Stimulated activated CD4-positive, alpha-beta T cell treated with anti-CD3 and anti-CD28 coated beads, Interleukin-2, amount 100 ng/mL, for 24 hours (primary cell): ENCODE results near the gene PRR7.

Source experiments
- DNase-seq, 2 donors: peaks; one replicate each; pipeline ENCODE4 v3.0.0-alpha.2; 2020

Gene PRR7

GRCh38 chr5:177425196-177425800, 21.3 kb upstream of the PRR7 start:
- DNase-seq = no peak

DNA sequence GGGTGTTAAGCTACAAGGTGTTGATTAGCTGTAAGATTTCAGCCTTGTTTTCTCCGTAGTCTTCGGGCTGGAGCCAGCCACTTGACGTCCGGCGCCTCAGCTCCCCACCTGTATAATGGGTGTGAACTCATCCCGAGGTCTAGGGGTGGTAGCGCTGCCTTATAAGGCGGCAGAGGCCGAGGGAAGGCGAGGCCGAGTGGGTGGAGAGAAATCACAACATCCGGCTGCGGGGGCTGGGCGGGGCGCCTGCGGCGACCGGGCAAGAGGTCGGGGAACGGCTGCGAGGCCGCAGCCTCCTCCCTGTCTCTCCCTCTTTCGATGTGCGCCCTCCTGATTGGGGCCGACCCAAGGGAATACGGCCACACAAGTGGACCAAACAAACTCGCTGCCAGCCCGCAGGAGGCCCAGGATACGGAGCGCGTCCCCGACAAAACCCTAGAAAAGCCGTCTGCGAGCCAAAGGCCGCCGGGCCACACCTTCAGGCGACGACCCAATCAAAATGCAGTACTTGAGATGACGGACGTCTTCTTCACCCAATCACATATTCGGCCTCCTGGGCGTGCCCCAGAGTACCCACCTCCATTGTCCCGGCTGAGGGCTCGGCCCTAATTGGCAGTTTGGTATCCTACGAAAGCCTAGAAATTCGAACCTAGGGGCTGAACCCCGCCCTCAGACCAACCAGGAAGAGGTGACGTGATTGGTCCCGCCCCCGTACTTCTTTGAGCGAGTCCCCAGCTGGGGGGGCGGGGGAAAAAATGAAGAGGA, 20.6 kb upstream of the PRR7 start:
- DNase-seq = peak; percentile 99 to 100

DNA sequence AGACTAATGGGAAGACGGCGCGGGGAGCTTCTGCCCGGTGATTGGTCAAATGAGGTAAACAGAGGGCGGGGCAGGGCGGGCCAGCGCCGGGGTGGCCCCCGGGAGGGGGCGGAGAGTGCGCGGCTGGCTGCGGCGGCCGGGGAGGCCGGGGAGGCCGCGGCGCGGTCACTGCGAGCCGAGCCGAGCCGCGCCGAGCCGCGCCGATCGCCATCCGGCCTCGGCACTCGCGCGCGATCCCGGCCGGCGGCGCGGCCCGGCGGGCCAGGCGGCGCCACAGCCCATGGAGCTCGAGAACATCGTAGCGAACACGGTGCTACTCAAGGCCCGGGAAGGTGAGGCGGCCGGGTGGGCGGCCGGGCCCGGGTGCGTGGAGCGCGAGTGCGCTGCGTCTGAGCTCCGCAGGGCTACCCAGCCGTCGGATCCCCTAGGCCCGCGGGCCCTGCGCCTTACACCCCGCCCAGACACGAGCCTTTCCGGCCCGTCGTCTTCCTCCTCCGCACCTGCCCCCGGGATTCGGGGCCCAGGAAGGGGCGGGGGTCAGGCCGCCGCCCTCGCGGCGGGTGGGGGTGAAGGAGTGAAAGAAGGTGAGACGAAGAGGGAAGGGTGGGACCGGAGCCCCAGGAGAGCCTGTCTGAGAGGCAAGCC, 19.9 kb upstream of the PRR7 start, which contains the start of gene GRK6:
GRK6 (plus strand) TSS at position 111 of the 645 bp plus-strand sequence; CDS start at position 281, 170 bp downstream.
- peak; percentile 66 to 75 for DNase-seq

DNA sequence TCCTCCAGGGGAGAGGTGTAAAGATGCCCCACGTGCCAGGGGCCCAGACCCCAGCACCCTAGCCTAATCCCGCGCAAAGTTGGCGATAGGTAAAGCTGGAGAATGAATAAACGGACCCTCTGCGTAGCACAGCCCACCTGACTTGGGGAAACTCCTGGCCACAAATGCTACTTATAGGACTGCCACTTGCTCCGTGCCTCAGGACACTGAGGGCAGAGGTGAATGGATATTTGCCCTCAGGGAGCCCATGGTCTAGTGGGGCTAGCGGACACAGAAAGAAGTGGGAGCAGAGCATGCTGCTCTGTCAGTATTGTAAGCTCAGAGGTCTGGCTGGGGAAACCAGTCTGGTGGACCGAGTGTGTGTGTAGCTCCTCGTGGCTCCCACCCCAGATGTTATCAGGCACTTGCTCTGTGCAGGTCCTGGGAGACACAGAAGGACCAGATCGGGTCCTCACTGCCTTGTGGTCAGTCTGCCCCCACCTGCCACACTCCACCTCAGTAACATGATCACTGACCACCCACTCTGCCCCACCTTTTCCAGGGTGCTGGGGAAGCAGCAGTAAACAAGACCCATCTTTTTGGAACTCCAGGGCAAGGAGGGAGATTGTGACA, 19.3 kb upstream of the PRR7 start:
- DNase-seq = peak in 1 of 2 donors; percentile 37

- peak; percentile 44 to 51 for DNase-seq
These were observed 18.6 kb upstream of the PRR7 start for GRCh38 chr5:177427919-177428573.

- no peak for DNase-seq
These were observed 17.9 kb upstream of the PRR7 start for GRCh38 chr5:177428574-177429217.

GRCh38 chr5:177429248-177430040, 17.2 kb upstream of the PRR7 start:
- DNase-seq = peak; percentile 87 to 88

- peak in 1 of 2 donors; percentile 25 for DNase-seq
These were observed 16.3 kb upstream of the PRR7 start for GRCh38 chr5:177430140-177430951.

GRCh38 chr5:177430972-177431316, 15.7 kb upstream of the PRR7 start:
- DNase-seq = no peak

GRCh38 chr5:177431317-177432142, 15.1 kb upstream of the PRR7 start:
- DNase-seq = peak; percentile 72 to 79

DNA sequence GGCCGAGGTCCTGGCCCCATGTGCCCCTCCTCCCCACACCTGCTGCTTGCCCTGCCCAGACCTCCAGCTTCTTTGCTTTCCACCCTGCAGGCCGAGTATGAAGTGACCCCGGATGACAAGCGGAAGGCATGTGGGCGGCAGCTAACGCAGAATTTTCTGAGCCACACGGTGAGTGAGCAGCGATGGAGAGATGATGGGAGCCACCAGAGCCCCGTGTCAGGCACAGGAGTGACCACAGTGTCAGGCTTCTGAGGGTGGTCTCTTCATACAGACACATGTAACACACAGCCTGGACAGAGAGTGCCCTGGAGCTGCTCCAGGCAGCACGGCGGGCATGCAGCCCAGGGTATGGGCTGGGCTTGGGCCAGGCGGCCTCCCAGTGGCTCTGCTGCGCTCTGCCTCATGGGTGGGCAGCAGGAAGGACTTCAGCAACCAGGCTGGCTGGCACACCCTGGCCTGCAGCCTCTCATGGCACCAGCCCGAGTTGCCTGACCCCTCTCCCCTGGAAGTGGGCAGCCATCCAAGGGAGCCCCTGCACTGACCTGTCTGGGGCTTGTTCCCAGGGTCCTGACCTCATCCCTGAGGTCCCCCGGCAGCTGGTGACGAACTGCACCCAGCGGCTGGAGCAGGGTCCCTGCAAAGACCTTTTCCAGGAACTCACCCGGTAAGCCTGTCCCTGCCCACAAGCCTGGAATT, 14.3 kb upstream of the PRR7 start:
- peak; percentile 63 to 70 for DNase-seq

- DNase-seq = no peak
These were observed 13.6 kb upstream of the PRR7 start for GRCh38 chr5:177432839-177433657.

DNA sequence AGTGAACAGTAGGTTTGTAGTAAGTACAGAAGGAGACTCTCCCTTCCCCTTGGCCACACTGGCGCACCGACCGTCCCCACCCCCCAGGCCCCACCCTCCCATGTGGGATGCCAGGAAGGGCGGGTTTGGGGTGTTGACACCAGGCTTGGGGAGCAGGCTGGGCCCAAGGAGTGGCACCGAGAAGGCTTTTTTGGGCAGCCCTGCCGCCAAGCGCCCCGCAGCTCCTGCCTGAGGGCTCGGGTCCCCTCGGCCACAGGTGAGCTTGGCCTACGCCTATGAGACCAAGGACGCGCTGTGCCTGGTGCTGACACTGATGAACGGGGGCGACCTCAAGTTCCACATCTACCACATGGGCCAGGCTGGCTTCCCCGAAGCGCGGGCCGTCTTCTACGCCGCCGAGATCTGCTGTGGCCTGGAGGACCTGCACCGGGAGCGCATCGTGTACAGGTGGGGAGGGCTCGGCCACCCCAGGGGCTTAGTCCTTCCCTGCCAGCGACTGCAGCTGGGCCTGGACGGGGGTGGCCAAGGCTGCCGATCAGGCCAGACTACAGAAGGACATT, 12.9 kb upstream of the PRR7 start:
- DNase-seq = no peak

GRCh38 chr5:177434437-177434836, 12.2 kb upstream of the PRR7 start:
- DNase-seq = peak; percentile 67 to 69

DNA sequence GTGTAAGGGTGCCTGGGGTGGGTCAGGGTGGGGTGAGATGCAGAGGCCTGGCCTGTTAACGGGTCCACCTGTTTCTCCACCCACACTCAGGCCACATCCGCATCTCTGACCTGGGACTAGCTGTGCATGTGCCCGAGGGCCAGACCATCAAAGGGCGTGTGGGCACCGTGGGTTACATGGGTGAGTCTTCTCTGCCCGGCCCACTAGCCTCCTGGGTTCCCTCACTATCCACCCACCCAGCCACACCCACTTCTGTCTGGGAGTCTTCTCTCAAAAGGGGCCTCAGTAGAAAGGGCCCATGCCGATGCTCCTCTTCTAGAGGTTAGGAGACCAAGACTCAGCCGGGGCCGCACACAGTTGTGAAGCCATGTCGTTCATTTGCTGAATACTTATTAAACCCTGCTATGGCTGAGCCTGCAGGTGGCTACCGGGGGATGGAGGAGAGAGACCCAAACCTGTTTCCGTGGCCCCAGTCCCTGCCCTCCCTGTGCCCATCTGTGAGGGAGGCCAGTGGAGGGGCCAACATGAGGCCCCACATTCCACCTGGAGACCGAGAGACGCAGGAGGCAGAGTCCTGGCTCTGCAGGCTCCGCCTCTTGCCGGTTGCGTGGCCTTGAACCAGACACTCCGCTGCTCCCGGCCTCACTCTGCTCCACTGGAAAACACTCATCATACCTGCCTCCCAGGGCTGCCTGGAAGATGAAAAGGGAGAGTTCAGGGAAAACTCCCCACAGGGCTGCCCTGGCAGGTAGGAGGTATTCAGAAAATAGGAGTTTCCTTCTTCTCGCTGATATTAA, 11.5 kb upstream of the PRR7 start:
- no peak for DNase-seq

DNA sequence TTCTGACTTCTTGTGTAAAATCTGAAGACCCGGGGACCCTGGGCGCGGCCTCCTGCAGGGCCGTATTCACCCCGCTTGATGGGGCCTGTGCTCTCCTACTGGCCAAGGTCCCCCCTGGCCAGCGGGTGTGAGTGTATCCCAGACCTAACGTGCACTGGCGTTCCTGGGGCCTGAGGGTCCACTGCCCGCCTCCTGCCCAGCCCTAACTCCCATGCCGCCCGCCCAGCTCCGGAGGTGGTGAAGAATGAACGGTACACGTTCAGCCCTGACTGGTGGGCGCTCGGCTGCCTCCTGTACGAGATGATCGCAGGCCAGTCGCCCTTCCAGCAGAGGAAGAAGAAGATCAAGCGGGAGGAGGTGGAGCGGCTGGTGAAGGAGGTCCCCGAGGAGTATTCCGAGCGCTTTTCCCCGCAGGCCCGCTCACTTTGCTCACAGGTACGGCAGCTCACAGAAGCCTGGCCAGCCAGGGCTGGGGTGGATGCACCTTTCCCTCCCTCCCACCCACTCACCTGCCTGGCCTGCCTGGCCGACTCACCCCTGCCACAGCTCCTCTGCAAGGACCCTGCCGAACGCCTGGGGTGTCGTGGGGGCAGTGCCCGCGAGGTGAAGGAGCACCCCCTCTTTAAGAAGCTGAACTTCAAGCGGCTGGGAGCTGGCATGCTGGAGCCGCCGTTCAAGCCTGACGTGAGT, 10.6 kb upstream of the PRR7 start:
- DNase-seq = no peak
